Fibroblast of skin of back (primary cell): ENCODE results near the gene MAP3K5.
A peak's percentile ranks its signal among the peaks of the same experiment; 100 is the strongest.

Experiments
- DNase-seq: peaks from one replicate; pipeline ENCODE4 v3.0.0-alpha.2; 2013

MAP3K5 gene

GRCh38 chr6:136641873-136642465 lies 150.3 kb downstream of the MAP3K5 start:
- DNase-seq, result no peak

GRCh38 chr6:136641166-136641565 lies 151.1 kb downstream of the MAP3K5 start:
- no peak for DNase-seq

- peak; percentile 44 for DNase-seq
Observed at GRCh38 chr6:136640132-136640915, 152.0 kb downstream of the MAP3K5 start.

GRCh38 chr6:136639702-136640101 lies 152.6 kb downstream of the MAP3K5 start:
- DNase-seq, result no peak

GRCh38 chr6:136635615-136636014 lies 156.7 kb downstream of the MAP3K5 start:
- DNase-seq, result no peak

- no peak for DNase-seq
Observed at GRCh38 chr6:136633355-136633754, 158.9 kb downstream of the MAP3K5 start.

- DNase-seq, result no peak
Observed at GRCh38 chr6:136628996-136629395, 163.3 kb downstream of the MAP3K5 start.

GRCh38 chr6:136627191-136627590 lies 165.1 kb downstream of the MAP3K5 start:
- DNase-seq, result no peak

GRCh38 chr6:136625293-136625692 lies 167.0 kb downstream of the MAP3K5 start:
- DNase-seq, result no peak

GRCh38 chr6:136624347-136624746 lies 167.9 kb downstream of the MAP3K5 start:
- DNase-seq, result peak; percentile 56

GRCh38 chr6:136618086-136618485 lies 174.2 kb downstream of the MAP3K5 start:
- DNase-seq, result no peak

- DNase-seq, result no peak
Observed at GRCh38 chr6:136616527-136616926, 175.8 kb downstream of the MAP3K5 start.

- DNase-seq, result no peak
Observed at GRCh38 chr6:136614994-136615393, 177.3 kb downstream of the MAP3K5 start.

- DNase-seq, result no peak
Observed at GRCh38 chr6:136614350-136614749, 177.9 kb downstream of the MAP3K5 start.

- peak; percentile 93 for DNase-seq
Observed at GRCh38 chr6:136613477-136613876, 178.8 kb downstream of the MAP3K5 start.

GRCh38 chr6:136612666-136613389 lies 179.4 kb downstream of the MAP3K5 start:
- DNase-seq, result no peak

GRCh38 chr6:136611746-136612145 lies 180.5 kb downstream of the MAP3K5 start:
- DNase-seq, result no peak

GRCh38 chr6:136611133-136611532 lies 181.1 kb downstream of the MAP3K5 start:
- no peak for DNase-seq

- DNase-seq, result peak; percentile 100
Observed at GRCh38 chr6:136609873-136610706, 182.2 kb downstream of the MAP3K5 start.

- DNase-seq, result peak; percentile 89
Observed at GRCh38 chr6:136608991-136609390, 183.3 kb downstream of the MAP3K5 start.

- DNase-seq, result peak; percentile 68
Observed at GRCh38 chr6:136607932-136608772, 184.1 kb downstream of the MAP3K5 start.
